ENCODE results near the gene LRRC2.

The LRRC2 gene

GRCh38 chr3:46466273-46466672 lies 99.8 kb downstream of the LRRC2 start:
- FAIRE-seq (no peak), DNase-seq (ENCODE audit: extremely low spot score, insufficient read length, low read depth) (no peak)

Data from GM18507 (cell line).